GM21423 (cell line): Measurements from ENCODE around the gene ERP44.

ENCODE experiments used
- ATAC-seq: cut with Tn5 transposase; IDR thresholded peaks from one replicate; pipeline ENCODE4 v1.9.1; 2021; ENCODE audit warnings: mild to moderate bottlenecking, moderate library complexity; ENCODE audit not compliant: unreplicated experiment

Gene ERP44

GRCh38 chr9:99954819-99955218 lies 144.0 kb downstream of the ERP44 start:
- peak; percentile 75 for ATAC-seq

GRCh38 chr9:99953861-99954507 lies 144.8 kb downstream of the ERP44 start:
- ATAC-seq, result no peak

- ATAC-seq, result no peak
Observed at GRCh38 chr9:99948896-99949295, 149.9 kb downstream of the ERP44 start.

- ATAC-seq, result no peak
Observed at GRCh38 chr9:99948482-99948881, 150.3 kb downstream of the ERP44 start.

GRCh38 chr9:99947395-99947794 lies 151.4 kb downstream of the ERP44 start:
- ATAC-seq, result no peak

GRCh38 chr9:99936947-99937587 lies 161.7 kb downstream of the ERP44 start:
- no peak for ATAC-seq

GRCh38 chr9:99931155-99931840 lies 167.5 kb downstream of the ERP44 start:
- no peak for ATAC-seq

- no peak for ATAC-seq
Observed at GRCh38 chr9:99929652-99930051, 169.1 kb downstream of the ERP44 start.
